LNCaP clone FGC (cell line): ENCODE results near the gene BCAM.
"Not testable (repeated sequence)": the region's sequence is repeated elsewhere in the genome, so short reads cannot be mapped to it uniquely, and the experiment has no call there.

Experiments
- DNase-seq: peaks from one replicate; pipeline ENCODE4 v3.0.0-alpha.2; 2011; ENCODE audit warnings: low read depth
- H3K4me3 ChIP-seq: 2 replicates; pipeline ENCODE4 v1.5.1; 2011; ENCODE audit warnings: mild to moderate bottlenecking, low read depth, low read length, control low read depth
- TF ChIP-seq, protein P1 (sequence below): IDR thresholded peaks from 2 replicates; pipeline ENCODE4 v1.5.1; 2012; ENCODE audit warnings: mild to moderate bottlenecking; ENCODE audit not compliant: control insufficient read depth, insufficient read depth; ENCODE audit errors: extremely low read depth

BCAM gene

DNA sequence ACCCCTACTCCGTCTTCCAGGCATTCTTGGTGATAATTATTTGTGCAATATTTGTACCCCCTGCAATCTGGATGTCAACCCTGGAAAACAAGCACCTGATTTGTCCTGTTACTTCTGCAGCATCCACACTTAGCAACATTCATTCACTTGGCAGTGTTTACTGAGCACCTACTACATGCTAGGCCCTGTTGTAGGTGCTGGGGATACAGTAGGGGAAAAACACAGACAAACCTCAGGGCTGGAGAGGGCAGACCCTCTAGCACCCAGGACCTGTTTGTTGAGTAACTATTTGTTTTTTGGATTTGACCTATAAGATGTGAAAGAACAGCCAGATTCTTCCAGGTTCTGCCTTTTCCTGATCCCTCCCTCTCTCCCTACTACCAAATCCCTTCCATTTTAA lies 46.7 kb downstream of the BCAM start:
- TF ChIP-seq, protein P1, sequence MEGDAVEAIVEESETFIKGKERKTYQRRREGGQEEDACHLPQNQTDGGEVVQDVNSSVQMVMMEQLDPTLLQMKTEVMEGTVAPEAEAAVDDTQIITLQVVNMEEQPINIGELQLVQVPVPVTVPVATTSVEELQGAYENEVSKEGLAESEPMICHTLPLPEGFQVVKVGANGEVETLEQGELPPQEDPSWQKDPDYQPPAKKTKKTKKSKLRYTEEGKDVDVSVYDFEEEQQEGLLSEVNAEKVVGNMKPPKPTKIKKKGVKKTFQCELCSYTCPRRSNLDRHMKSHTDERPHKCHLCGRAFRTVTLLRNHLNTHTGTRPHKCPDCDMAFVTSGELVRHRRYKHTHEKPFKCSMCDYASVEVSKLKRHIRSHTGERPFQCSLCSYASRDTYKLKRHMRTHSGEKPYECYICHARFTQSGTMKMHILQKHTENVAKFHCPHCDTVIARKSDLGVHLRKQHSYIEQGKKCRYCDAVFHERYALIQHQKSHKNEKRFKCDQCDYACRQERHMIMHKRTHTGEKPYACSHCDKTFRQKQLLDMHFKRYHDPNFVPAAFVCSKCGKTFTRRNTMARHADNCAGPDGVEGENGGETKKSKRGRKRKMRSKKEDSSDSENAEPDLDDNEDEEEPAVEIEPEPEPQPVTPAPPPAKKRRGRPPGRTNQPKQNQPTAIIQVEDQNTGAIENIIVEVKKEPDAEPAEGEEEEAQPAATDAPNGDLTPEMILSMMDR = no peak
- no peak overlapping the region for H3K4me3 ChIP-seq
- no peak for DNase-seq

DNA sequence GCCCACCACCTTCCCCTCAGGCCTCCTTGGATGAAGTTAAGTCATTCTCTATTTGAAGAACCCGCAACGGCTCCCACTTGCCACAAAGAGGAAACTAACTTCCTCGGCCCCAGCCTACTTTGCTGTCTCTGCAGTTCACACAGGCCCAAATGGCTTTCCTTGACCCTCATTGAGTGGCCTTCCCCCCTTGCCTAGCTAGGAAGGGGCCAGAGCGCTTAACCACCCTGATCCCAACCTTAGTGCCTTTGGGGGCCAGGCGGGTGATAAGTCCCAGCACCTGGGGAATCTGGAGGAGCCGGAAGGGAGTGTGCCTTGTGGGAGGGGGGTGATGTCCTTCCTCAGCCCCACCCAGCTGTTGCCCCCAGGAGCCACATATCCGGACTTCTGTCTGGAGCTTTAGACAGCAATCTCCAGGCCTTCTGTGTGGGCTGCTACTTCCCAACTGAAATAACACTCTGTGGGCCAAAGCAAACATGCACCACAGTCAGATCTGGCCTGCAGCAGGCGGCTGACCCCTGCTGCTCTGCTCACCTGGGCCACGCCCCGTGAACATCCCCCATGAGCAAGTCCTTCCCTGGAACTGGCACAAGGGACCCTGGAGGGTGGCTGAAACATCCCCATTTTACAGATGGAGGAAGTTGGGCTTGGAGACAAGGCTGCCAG lies 47.6 kb downstream of the BCAM start:
- no peak for DNase-seq
- TF ChIP-seq, protein P1 = no peak

DNA sequence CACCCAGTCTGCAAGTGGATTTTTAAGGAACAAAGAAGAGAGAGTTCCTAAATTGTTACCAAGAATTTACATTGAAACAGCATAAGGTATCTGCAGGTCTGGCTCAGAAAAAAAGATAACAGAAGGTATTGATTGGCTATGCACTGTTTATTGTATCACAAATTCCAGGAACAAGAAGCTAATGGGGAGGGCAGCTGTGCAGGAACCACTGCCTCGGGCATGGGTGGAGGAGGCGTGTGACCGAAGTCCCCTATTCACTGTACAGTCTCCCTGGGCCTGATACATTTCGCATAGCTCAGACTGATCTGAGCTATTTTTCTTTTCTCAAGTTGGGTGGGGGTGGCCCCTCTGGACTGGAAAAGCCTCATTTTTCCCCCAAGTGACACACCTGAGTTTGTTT lies 48.9 kb downstream of the BCAM start:
- DNase-seq = no peak
- no peak overlapping the region for H3K4me3 ChIP-seq
- TF ChIP-seq, protein P1 = no peak

More for the DNA sequence above, 47.6 kb downstream of the BCAM start:
- no peak overlapping the region for H3K4me3 ChIP-seq

DNA sequence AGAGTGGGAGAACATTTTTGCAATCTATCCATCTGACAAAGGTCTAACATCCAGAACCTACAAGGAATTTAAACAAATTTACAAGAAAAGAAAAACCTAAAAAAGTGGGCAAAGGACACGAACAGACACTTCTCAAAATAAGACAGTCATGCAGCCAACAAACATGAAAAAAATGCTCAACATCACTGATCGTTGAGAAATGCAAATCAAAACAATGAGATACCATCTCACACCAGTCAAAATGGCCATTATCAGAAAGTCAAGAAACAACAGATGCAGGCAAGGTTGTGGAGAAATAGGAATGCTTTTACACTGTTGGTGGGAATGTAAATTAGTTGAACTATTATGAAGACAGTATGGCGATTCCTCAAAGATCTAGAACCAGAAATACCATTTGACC lies 52.7 kb downstream of the BCAM start:
- not testable (repeated sequence) for H3K4me3 ChIP-seq, DNase-seq

DNA sequence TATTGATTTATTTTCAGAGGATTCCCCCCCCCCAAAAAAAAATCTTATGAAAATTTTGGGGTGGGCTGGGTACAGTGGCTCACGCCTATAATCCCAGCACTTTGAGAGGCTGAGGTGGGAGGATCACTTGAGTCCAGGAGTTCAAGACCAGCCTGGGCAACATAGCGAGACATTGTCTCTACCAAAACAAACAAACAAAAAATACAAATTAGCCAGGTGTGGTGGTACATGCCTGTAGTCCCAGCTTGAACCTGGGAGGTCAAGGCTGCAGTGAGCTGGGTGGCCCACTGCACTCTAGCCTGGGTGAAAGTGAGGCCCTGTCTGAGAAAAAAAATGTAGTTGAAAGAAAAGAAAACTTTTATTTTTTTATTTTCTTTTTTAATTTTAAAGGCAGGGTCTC lies 55.1 kb downstream of the BCAM start:
- no peak for DNase-seq
- no peak overlapping the region for H3K4me3 ChIP-seq
- TF ChIP-seq, protein P1 = no peak

DNA sequence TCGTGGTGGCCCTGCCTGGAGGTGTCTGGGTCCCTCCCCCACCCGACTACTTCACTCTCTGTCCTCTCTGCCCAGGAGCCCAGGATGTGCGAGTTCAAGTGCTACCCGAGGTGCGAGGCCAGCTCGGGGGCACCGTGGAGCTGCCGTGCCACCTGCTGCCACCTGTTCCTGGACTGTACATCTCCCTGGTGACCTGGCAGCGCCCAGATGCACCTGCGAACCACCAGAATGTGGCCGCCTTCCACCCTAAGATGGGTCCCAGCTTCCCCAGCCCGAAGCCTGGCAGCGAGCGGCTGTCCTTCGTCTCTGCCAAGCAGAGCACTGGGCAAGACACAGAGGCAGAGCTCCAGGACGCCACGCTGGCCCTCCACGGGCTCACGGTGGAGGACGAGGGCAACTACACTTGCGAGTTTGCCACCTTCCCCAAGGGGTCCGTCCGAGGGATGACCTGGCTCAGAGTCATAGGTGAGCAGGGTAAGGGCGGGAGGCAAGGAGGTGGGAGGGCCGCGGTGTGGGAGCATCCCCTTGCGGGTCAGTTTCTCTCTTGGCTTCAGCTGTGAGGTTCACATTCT lies 56.4 kb downstream of the BCAM start:
- H3K4me3 ChIP-seq = no peak overlapping the region
- TF ChIP-seq, protein P1 = no peak
- DNase-seq = no peak

DNA sequence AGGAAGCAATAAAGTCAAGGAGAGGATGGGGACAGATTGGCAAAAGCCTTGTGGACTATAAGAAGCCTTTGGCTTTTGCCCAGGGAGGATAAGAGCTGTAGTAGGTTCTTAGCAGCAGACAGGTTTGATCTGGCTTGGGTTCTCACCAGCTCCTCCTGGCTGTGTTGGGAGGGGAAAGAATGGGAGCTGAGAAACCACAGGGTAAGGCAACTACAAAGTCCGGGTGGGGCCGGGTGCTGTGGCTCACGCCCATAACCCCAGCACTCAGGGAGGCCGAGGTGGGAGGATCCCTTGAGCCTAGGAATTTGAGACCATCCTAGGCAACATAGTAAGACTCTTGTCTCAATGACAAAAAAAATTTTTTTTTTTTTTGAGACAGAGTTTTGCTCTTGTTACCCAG lies 57.8 kb downstream of the BCAM start:
- TF ChIP-seq, protein P1 = no peak
- H3K4me3 ChIP-seq = no peak overlapping the region
- no peak for DNase-seq
